GM23338 (cell line): Measurements from ENCODE around the gene SEC61A1. TPM values are rescaled to one million over a fixed set of nuclear protein-coding genes. Genes with fewer than 3 reads are reported as not detected.

Experiments used
- ATAC-seq: fragments of 200-7000 bp; cut with Tn5 transposase; 3 replicates; pipeline ENCODE4 v1.9.1; 2020
- DNase-seq: peaks from one replicate; pipeline ENCODE4 v3.0.0-alpha.2; 2015; ENCODE audit warnings: low spot score
- H2AFZ ChIP-seq: fragments of 200-600 bp; sonication (generic); 2 replicates; pipeline ENCODE4 v1.8.0; 2016; ENCODE audit warnings: antibody characterized with exemption, mild to moderate bottlenecking, moderate library complexity
- H3F3A ChIP-seq: fragments of 200-600 bp; sonication (generic); replicated peaks from 2 replicates; pipeline ENCODE4 v1.8.0; 2017; ENCODE audit warnings: antibody characterized with exemption, mixed run types, low read depth
- H3K27ac ChIP-seq: fragments of 200-600 bp; sonication (generic); 2 replicates; pipeline ENCODE4 v1.6.1; 2016; ENCODE audit warnings: low read depth
- H3K27me3 ChIP-seq: fragments of 200-600 bp; sonication (generic); 2 replicates; pipeline ENCODE4 v1.8.0; 2016; ENCODE audit warnings: mild to moderate bottlenecking, mixed run types, moderate library complexity; ENCODE audit not compliant: insufficient read depth
- H3K36me3 ChIP-seq: fragments of 200-600 bp; sonication (generic); 2 replicates; pipeline ENCODE4 v1.8.0; 2016; ENCODE audit warnings: mild to moderate bottlenecking; ENCODE audit not compliant: insufficient read depth
- H3K4me1 ChIP-seq: fragments of 200-600 bp; sonication (generic); 2 replicates; pipeline ENCODE4 v1.8.0; 2016; ENCODE audit warnings: mild to moderate bottlenecking, moderate library complexity; ENCODE audit not compliant: insufficient read depth
- H3K4me2 ChIP-seq: fragments of 200-600 bp; sonication (generic); 2 replicates; pipeline ENCODE4 v1.7.1; 2017; ENCODE audit warnings: mixed run types
- H3K4me3 ChIP-seq: fragments of 200-600 bp; sonication (generic); 2 replicates; pipeline ENCODE4 v1.6.1; 2016; ENCODE audit warnings: mixed run types
- H3K79me2 ChIP-seq: fragments of 200-600 bp; sonication (generic); replicated peaks from 2 replicates; pipeline ENCODE4 v1.8.0; 2017; ENCODE audit warnings: mild to moderate bottlenecking; ENCODE audit not compliant: insufficient read depth
- H3K9me2 ChIP-seq: fragments of 200-600 bp; sonication (generic); 2 replicates; pipeline ENCODE4 v1.8.0; 2017; ENCODE audit not compliant: insufficient read depth
- H4K20me1 ChIP-seq: fragments of 200-600 bp; sonication (generic); replicated peaks from 2 replicates; pipeline ENCODE4 v1.8.0; 2017; ENCODE audit warnings: mild to moderate bottlenecking; ENCODE audit not compliant: insufficient read depth
- H3K27ac Mint-ChIP-seq: 2 replicates; pipeline ENCODE4 v1.8.0; 2020; ENCODE audit warnings: inconsistent platforms, mild to moderate bottlenecking, moderate library complexity, mixed read lengths
- H3K27me3 Mint-ChIP-seq: 3 replicates; pipeline ENCODE4 v1.8.0; 2022; ENCODE audit warnings: low read depth, mild to moderate bottlenecking, moderate library complexity, mixed read lengths, inconsistent platforms; ENCODE audit not compliant: insufficient read depth, poor library complexity
- H3K36me3 Mint-ChIP-seq: 3 replicates; pipeline ENCODE4 v1.8.0; 2021; ENCODE audit warnings: low read depth, mild to moderate bottlenecking, inconsistent platforms, moderate library complexity, mixed read lengths
- H3K4me1 Mint-ChIP-seq: 3 replicates; pipeline ENCODE4 v1.8.0; 2020; ENCODE audit warnings: mild to moderate bottlenecking, inconsistent platforms, mixed read lengths
- H3K4me3 Mint-ChIP-seq: 3 replicates; pipeline ENCODE4 v1.8.0; 2021; ENCODE audit warnings: moderate library complexity, mild to moderate bottlenecking, inconsistent platforms, mixed read lengths
- H3K9me3 Mint-ChIP-seq: 3 replicates; pipeline ENCODE4 v1.8.0; 2020; ENCODE audit warnings: moderate library complexity, mild to moderate bottlenecking, inconsistent platforms, mixed read lengths
- CREB1 ChIP-seq: fragments of 250-450 bp; sonication (Bioruptor Pico); IDR thresholded peaks from 2 replicates; pipeline ENCODE4 v1.5.0; 2020; ENCODE audit warnings: low read depth, mild to moderate bottlenecking, moderate library complexity
- EZH2 ChIP-seq: fragments of 200-600 bp; sonication (generic); IDR thresholded peaks from one replicate; pipeline ENCODE4 v1.8.0; 2017; ENCODE audit warnings: antibody characterized with exemption, mild to moderate bottlenecking, low read depth; ENCODE audit not compliant: unreplicated experiment
- EZH2phosphoT487 ChIP-seq: fragments of 200-600 bp; sonication (generic); IDR thresholded peaks from one replicate; pipeline ENCODE4 v1.8.1; 2018; ENCODE audit warnings: antibody characterized with exemption; ENCODE audit not compliant: unreplicated experiment
- JUNB ChIP-seq: IDR thresholded peaks from one replicate; pipeline ENCODE4 v1.6.1; 2016; ENCODE audit warnings: antibody characterized with exemption; ENCODE audit not compliant: unreplicated experiment
- NANOG ChIP-seq: IDR thresholded peaks from 2 replicates; pipeline ENCODE4 v1.6.1; 2016; ENCODE audit warnings: antibody characterized with exemption, borderline replicate concordance
- POLR2AphosphoS5 ChIP-seq: IDR thresholded peaks from 2 replicates; pipeline ENCODE4 v1.6.1; 2016; ENCODE audit warnings: antibody characterized with exemption, low read depth
- STAT1 ChIP-seq: IDR thresholded peaks from one replicate; pipeline ENCODE4 v1.6.1; 2016; ENCODE audit warnings: antibody characterized with exemption; ENCODE audit not compliant: unreplicated experiment
- ZNF114 ChIP-seq: fragments of 250-450 bp; sonication (Bioruptor Pico); IDR thresholded peaks from 2 replicates; pipeline ENCODE4 v1.5.0; 2020; ENCODE audit warnings: mild to moderate bottlenecking, moderate library complexity
- ZNF331 ChIP-seq: fragments of 250-450 bp; sonication (Bioruptor Pico); IDR thresholded peaks from 2 replicates; pipeline ENCODE4 v1.5.0; 2020; ENCODE audit warnings: low read depth, mild to moderate bottlenecking, moderate library complexity
- polyA plus RNA-seq: library from polyadenylated mRNA; unstranded; fragments of >200 nt; fragmentation: Nextera tagmentation; extraction: Ambion mirVana; gene quantifications from 2 replicates; pipeline ENCODE4 v1.2.1, GENCODE V29; 2016
- total RNA-seq: library from RNA; depleted of rRNA; stranded (reverse); fragments of >200 nt; shearing (Covaris generic); gene quantifications from 2 replicates; pipeline ENCODE4 v1.2.3, GENCODE V29; 2014
- TF ChIP-seq, protein P1 (sequence below): IDR thresholded peaks from one replicate; pipeline ENCODE4 v1.6.1; 2018; ENCODE audit warnings: antibody characterized with exemption; ENCODE audit not compliant: unreplicated experiment
- TF ChIP-seq, protein P2 (sequence below): IDR thresholded peaks from 2 replicates; pipeline ENCODE4 v1.6.1; 2016; ENCODE audit warnings: antibody characterized with exemption
- TF ChIP-seq, protein P3 (sequence below), 2 experiments: fragments of 200-600 bp in 1 of 2; sonication (generic) in 1 of 2; conservative IDR thresholded peaks; 2 replicates each; pipeline versions ENCODE4 v1.5.1 to v1.6.1; 2016 to 2017; ENCODE audit warnings: antibody characterized with exemption in 2 of 2, low read depth in 2 of 2, mild to moderate bottlenecking in 2 of 2, moderate library complexity in 1 of 2
- TF ChIP-seq, protein P4 (sequence below): fragments of 250-450 bp; sonication (Bioruptor Pico); IDR thresholded peaks from 2 replicates; pipeline ENCODE4 v1.5.0; 2020; ENCODE audit warnings: mild to moderate bottlenecking, moderate library complexity

The SEC61A1 gene
- total and polyA plus RNA-seq, 2 experiments from 2014 or later, result 44.8 to 184 TPM

DNA sequence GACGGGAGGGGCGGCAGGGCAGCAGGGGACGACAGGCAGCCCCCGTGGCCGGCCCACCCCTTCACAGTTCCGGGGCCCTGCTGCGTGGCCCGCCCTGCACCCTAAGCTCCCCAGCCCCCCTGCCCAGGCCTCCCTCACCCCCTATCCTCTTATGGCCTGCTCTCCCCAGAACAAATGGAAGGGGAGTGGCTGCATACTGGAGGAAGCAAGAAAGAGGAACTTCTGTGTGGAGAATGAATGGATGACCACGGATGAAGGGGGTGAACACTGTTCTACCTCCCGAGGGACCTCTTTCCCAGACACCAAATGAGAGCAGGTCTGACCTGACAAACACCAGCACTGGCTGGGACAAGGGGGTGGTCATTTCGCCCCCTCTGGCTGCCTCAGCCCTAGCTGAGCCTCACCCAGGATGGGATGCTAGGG is 25.0 kb downstream of the SEC61A1 start:
- Histone ChIP-seq H3K4me3 (peak overlapping the region; percentile 68), H3K36me3 (peaks cover 2% of the 10 kb centered on the region; the same call in 1 of the 2 replicates), H3K79me2 (no peaks in the 10 kb centered on the region), H3K4me1 (peaks cover 15% of the 10 kb centered on the region; the same call in 1 of the 2 replicates), H4K20me1 (peaks cover 27% of the 10 kb centered on the region), H3F3A (0 out of 2 replicates have a peak, but pooled peaks cover 4% of the 10 kb centered on the region), H2AFZ (no peak overlapping the region), H3K9me2 (no peaks in the 10 kb centered on the region), H3K27me3 (no peaks in the 10 kb centered on the region), H3K27ac (no peak overlapping the region), H3K4me2 (peak overlapping the region; percentile 93)
- no peak for ATAC-seq
- Mint-ChIP-seq H3K27me3 (peaks cover 15% of the 10 kb centered on the region), H3K36me3 (peaks cover 39% of the 10 kb centered on the region), H3K9me3 (no peaks in the 10 kb centered on the region), H3K27ac (no peak overlapping the region), H3K4me1 (peaks cover 12% of the 10 kb centered on the region), H3K4me3 (peak overlapping the region; percentile 54; the same call in 2 of the 3 replicates)
- no peak for DNase-seq
- no peak for TF ChIP-seq EZH2
- TF ChIP-seq EZH2phosphoT487, result no peak
- TF ChIP-seq POLR2AphosphoS5, result no peak
- TF ChIP-seq CREB1 (CRISPR knock-in tag), result no peak
- no peak for TF ChIP-seq ZNF114 (CRISPR knock-in tag)
- TF ChIP-seq, protein P1, sequence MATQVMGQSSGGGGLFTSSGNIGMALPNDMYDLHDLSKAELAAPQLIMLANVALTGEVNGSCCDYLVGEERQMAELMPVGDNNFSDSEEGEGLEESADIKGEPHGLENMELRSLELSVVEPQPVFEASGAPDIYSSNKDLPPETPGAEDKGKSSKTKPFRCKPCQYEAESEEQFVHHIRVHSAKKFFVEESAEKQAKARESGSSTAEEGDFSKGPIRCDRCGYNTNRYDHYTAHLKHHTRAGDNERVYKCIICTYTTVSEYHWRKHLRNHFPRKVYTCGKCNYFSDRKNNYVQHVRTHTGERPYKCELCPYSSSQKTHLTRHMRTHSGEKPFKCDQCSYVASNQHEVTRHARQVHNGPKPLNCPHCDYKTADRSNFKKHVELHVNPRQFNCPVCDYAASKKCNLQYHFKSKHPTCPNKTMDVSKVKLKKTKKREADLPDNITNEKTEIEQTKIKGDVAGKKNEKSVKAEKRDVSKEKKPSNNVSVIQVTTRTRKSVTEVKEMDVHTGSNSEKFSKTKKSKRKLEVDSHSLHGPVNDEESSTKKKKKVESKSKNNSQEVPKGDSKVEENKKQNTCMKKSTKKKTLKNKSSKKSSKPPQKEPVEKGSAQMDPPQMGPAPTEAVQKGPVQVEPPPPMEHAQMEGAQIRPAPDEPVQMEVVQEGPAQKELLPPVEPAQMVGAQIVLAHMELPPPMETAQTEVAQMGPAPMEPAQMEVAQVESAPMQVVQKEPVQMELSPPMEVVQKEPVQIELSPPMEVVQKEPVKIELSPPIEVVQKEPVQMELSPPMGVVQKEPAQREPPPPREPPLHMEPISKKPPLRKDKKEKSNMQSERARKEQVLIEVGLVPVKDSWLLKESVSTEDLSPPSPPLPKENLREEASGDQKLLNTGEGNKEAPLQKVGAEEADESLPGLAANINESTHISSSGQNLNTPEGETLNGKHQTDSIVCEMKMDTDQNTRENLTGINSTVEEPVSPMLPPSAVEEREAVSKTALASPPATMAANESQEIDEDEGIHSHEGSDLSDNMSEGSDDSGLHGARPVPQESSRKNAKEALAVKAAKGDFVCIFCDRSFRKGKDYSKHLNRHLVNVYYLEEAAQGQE, result no peak
- TF ChIP-seq, protein P2, sequence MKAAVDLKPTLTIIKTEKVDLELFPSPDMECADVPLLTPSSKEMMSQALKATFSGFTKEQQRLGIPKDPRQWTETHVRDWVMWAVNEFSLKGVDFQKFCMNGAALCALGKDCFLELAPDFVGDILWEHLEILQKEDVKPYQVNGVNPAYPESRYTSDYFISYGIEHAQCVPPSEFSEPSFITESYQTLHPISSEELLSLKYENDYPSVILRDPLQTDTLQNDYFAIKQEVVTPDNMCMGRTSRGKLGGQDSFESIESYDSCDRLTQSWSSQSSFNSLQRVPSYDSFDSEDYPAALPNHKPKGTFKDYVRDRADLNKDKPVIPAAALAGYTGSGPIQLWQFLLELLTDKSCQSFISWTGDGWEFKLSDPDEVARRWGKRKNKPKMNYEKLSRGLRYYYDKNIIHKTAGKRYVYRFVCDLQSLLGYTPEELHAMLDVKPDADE, result no peak
- TF ChIP-seq, protein P3, sequence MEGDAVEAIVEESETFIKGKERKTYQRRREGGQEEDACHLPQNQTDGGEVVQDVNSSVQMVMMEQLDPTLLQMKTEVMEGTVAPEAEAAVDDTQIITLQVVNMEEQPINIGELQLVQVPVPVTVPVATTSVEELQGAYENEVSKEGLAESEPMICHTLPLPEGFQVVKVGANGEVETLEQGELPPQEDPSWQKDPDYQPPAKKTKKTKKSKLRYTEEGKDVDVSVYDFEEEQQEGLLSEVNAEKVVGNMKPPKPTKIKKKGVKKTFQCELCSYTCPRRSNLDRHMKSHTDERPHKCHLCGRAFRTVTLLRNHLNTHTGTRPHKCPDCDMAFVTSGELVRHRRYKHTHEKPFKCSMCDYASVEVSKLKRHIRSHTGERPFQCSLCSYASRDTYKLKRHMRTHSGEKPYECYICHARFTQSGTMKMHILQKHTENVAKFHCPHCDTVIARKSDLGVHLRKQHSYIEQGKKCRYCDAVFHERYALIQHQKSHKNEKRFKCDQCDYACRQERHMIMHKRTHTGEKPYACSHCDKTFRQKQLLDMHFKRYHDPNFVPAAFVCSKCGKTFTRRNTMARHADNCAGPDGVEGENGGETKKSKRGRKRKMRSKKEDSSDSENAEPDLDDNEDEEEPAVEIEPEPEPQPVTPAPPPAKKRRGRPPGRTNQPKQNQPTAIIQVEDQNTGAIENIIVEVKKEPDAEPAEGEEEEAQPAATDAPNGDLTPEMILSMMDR (conservative IDR thresholded peaks at IDR 0.05; ENCODE audit: low read depth in 2 of 2), result no peak
- TF ChIP-seq STAT1, result no peak
- TF ChIP-seq ZNF331 (CRISPR knock-in tag), result no peak
- TF ChIP-seq, protein P4, sequence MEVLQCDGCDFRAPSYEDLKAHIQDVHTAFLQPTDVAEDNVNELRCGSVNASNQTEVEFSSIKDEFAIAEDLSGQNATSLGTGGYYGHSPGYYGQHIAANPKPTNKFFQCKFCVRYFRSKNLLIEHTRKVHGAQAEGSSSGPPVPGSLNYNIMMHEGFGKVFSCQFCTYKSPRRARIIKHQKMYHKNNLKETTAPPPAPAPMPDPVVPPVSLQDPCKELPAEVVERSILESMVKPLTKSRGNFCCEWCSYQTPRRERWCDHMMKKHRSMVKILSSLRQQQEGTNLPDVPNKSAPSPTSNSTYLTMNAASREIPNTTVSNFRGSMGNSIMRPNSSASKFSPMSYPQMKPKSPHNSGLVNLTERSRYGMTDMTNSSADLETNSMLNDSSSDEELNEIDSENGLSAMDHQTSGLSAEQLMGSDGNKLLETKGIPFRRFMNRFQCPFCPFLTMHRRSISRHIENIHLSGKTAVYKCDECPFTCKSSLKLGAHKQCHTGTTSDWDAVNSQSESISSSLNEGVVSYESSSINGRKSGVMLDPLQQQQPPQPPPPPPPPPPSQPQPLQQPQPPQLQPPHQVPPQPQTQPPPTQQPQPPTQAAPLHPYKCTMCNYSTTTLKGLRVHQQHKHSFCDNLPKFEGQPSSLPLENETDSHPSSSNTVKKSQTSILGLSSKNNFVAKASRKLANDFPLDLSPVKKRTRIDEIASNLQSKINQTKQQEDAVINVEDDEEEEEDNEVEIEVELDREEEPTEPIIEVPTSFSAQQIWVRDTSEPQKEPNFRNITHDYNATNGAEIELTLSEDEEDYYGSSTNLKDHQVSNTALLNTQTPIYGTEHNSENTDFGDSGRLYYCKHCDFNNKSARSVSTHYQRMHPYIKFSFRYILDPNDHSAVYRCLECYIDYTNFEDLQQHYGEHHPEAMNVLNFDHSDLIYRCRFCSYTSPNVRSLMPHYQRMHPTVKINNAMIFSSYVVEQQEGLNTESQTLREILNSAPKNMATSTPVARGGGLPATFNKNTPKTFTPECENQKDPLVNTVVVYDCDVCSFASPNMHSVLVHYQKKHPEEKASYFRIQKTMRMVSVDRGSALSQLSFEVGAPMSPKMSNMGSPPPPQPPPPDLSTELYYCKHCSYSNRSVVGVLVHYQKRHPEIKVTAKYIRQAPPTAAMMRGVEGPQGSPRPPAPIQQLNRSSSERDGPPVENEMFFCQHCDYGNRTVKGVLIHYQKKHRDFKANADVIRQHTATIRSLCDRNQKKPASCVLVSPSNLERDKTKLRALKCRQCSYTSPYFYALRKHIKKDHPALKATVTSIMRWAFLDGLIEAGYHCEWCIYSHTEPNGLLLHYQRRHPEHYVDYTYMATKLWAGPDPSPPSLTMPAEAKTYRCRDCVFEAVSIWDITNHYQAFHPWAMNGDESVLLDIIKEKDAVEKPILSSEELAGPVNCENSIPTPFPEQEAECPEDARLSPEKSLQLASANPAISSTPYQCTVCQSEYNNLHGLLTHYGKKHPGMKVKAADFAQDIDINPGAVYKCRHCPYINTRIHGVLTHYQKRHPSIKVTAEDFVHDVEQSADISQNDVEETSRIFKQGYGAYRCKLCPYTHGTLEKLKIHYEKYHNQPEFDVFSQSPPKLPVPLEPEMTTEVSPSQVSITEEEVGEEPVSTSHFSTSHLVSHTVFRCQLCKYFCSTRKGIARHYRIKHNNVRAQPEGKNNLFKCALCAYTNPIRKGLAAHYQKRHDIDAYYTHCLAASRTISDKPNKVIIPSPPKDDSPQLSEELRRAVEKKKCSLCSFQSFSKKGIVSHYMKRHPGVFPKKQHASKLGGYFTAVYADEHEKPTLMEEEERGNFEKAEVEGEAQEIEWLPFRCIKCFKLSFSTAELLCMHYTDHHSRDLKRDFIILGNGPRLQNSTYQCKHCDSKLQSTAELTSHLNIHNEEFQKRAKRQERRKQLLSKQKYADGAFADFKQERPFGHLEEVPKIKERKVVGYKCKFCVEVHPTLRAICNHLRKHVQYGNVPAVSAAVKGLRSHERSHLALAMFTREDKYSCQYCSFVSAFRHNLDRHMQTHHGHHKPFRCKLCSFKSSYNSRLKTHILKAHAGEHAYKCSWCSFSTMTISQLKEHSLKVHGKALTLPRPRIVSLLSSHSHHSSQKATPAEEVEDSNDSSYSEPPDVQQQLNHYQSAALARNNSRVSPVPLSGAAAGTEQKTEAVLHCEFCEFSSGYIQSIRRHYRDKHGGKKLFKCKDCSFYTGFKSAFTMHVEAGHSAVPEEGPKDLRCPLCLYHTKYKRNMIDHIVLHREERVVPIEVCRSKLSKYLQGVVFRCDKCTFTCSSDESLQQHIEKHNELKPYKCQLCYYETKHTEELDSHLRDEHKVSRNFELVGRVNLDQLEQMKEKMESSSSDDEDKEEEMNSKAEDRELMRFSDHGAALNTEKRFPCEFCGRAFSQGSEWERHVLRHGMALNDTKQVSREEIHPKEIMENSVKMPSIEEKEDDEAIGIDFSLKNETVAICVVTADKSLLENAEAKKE (CRISPR knock-in tag), result no peak
- no peak for TF ChIP-seq NANOG
- no peak for TF ChIP-seq JUNB
